WERI-Rb-1 (cell line): ENCODE data around the gene ATP6V0D1.

Source experiments
- DNase-seq: peaks from one replicate; pipeline ENCODE4 v3.0.0-alpha.2; 2020
- H3K27ac ChIP-seq: fragments of 250-450 bp; sonication (Bioruptor Pico); 2 replicates; pipeline ENCODE4 v1.5.1; 2020; ENCODE audit warnings: mild to moderate bottlenecking, moderate library complexity
- H3K27me3 ChIP-seq: fragments of 250-450 bp; sonication (Bioruptor Pico); 2 replicates; pipeline ENCODE4 v1.5.1; 2021; ENCODE audit warnings: mild to moderate bottlenecking, low read depth, moderate library complexity; ENCODE audit not compliant: insufficient read depth, severe bottlenecking
- H3K36me3 ChIP-seq: fragments of 250-450 bp; sonication (Bioruptor Pico); 2 replicates; pipeline ENCODE4 v1.5.1; 2020; ENCODE audit warnings: mild to moderate bottlenecking, moderate library complexity
- H3K4me3 ChIP-seq: 2 replicates; pipeline ENCODE4 v1.5.1; 2011; ENCODE audit warnings: low read depth, mild to moderate bottlenecking, control low read depth, low read length
- H3K9me3 ChIP-seq: fragments of 250-450 bp; sonication (Bioruptor Pico); 2 replicates; pipeline ENCODE4 v1.5.1; 2021; ENCODE audit warnings: mild to moderate bottlenecking, moderate library complexity; ENCODE audit not compliant: severe bottlenecking
- CTCF ChIP-seq: IDR thresholded peaks from 2 replicates; pipeline ENCODE4 v1.5.1; 2011; ENCODE audit warnings: low read depth, mild to moderate bottlenecking, control low read depth, inconsistent platforms, low read length

The ATP6V0D1 gene

GRCh38 chr16:67406111-67406971 is 74.6 kb downstream of the ATP6V0D1 start:
- Histone ChIP-seq H3K27ac (no peak overlapping the region), H3K36me3 (no peaks in the 10 kb centered on the region), H3K27me3 (no peaks in the 10 kb centered on the region), H3K9me3 (no peaks in the 10 kb centered on the region), H3K4me3 (no peak overlapping the region)
- DNase-seq: no peak
- TF ChIP-seq CTCF: no peak

GRCh38 chr16:67405336-67405735 is 75.6 kb downstream of the ATP6V0D1 start:
- no peaks in the 10 kb centered on the region for H3K36me3 ChIP-seq
- no peak overlapping the region for H3K27ac ChIP-seq
- H3K4me3 ChIP-seq: no peak overlapping the region
- H3K27me3 ChIP-seq: no peaks in the 10 kb centered on the region
- no peak for TF ChIP-seq CTCF
- no peaks in the 10 kb centered on the region for H3K9me3 ChIP-seq
- no peak for DNase-seq

- Histone ChIP-seq H3K9me3 (no peaks in the 10 kb centered on the region), H3K27me3 (no peaks in the 10 kb centered on the region), H3K4me3 (no peak overlapping the region), H3K36me3 (no peaks in the 10 kb centered on the region), H3K27ac (no peak overlapping the region)
- no peak for TF ChIP-seq CTCF
- no peak for DNase-seq
These were observed 76.2 kb downstream of the ATP6V0D1 start for GRCh38 chr16:67404740-67405226.

- Histone ChIP-seq H3K9me3 (no peaks in the 10 kb centered on the region), H3K4me3 (no peak overlapping the region), H3K27ac (no peak overlapping the region), H3K27me3 (no peaks in the 10 kb centered on the region), H3K36me3 (no peaks in the 10 kb centered on the region)
- no peak for DNase-seq
- no peak for TF ChIP-seq CTCF
These were observed 76.9 kb downstream of the ATP6V0D1 start for GRCh38 chr16:67403976-67404555.

GRCh38 chr16:67400901-67401300 is 80.1 kb downstream of the ATP6V0D1 start:
- no peak overlapping the region for H3K4me3 ChIP-seq
- TF ChIP-seq CTCF: no peak
- H3K36me3 ChIP-seq: no peaks in the 10 kb centered on the region
- no peaks in the 10 kb centered on the region for H3K9me3 ChIP-seq
- H3K27me3 ChIP-seq: no peaks in the 10 kb centered on the region
- H3K27ac ChIP-seq: no peak overlapping the region
- no peak for DNase-seq
